GM10266 (cell line): ENCODE measurements around the gene PTPRF.

Source experiments
- DNase-seq: peaks from one replicate; pipeline ENCODE4 v3.0.0; 2012; ENCODE audit errors: extremely low spot score
- TF ChIP-seq, protein P1 (sequence below): IDR thresholded peaks from 2 replicates; pipeline ENCODE4 v1.5.1; 2012; ENCODE audit warnings: mild to moderate bottlenecking, low read depth; ENCODE audit not compliant: control insufficient read depth, insufficient read depth; ENCODE audit errors: missing control alignments

The PTPRF gene

DNA sequence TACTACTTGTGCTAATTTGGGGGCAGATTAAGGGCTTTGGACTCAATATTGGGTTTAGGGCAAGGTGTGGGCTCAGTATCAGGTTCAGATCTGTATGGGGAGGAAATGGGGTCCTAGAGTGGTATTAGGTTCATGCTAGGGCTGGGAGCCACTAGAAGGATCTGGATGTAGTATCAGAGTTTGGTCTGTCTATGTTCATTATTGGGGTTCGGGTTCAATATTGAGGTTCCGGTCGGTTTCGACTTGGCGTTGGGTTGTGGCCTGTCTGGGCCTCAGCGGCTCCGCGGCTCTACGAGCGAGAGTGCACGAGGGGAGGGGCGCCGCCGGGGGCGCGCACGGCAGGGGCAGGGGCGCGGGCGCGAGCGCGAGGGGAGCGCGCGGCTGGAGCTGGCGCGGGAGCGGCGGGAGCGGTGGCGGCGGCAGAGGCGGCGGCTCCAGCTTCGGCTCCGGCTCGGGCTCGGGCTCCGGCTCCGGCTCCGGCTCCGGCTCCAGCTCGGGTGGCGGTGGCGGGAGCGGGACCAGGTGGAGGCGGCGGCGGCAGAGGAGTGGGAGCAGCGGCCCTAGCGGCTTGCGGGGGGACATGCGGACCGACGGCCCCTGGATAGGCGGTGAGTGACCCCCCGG is at the start of gene PTPRF:
Gene PTPRF, plus strand, starts transcription at position 401 of the 624 bp plus-strand sequence. CDS start 14,193 bp downstream, outside the sequence.
- TF ChIP-seq, protein P1, sequence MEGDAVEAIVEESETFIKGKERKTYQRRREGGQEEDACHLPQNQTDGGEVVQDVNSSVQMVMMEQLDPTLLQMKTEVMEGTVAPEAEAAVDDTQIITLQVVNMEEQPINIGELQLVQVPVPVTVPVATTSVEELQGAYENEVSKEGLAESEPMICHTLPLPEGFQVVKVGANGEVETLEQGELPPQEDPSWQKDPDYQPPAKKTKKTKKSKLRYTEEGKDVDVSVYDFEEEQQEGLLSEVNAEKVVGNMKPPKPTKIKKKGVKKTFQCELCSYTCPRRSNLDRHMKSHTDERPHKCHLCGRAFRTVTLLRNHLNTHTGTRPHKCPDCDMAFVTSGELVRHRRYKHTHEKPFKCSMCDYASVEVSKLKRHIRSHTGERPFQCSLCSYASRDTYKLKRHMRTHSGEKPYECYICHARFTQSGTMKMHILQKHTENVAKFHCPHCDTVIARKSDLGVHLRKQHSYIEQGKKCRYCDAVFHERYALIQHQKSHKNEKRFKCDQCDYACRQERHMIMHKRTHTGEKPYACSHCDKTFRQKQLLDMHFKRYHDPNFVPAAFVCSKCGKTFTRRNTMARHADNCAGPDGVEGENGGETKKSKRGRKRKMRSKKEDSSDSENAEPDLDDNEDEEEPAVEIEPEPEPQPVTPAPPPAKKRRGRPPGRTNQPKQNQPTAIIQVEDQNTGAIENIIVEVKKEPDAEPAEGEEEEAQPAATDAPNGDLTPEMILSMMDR: no peak
- peak; percentile 74 for DNase-seq

GRCh38 chr1:43481491-43481890 is 49.2 kb upstream of the PTPRF start:
- no peak for DNase-seq
- TF ChIP-seq, protein P1: no peak

DNA sequence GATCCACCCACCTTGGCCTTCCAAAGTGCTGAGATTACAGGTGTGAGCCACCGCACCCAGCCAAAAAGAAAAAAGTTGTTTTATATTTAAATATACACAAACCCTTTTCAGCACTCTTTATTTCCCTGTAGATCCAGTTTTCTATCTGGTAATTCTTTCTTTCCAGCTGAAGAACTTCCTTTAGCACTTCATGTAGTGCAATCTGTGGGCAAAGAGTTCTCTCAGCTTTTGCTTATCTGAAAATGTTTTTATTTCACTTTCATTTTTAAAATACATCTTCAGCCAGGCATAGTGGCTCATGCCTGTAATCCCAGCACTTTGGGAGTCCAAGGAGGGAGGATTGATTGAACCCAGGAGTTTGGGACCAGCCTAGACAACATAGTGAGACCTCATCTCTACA is 48.5 kb upstream of the PTPRF start:
- DNase-seq: no peak
- TF ChIP-seq, protein P1: no peak

GRCh38 chr1:43484367-43484766 is 46.3 kb upstream of the PTPRF start:
- TF ChIP-seq, protein P1: no peak
- no peak for DNase-seq

- TF ChIP-seq, protein P1: no peak
- DNase-seq: no peak
Measured at GRCh38 chr1:43488165-43488564, 42.5 kb upstream of the PTPRF start.

GRCh38 chr1:43491061-43491460 is 39.6 kb upstream of the PTPRF start:
- no peak for DNase-seq
- TF ChIP-seq, protein P1: no peak

- no peak for DNase-seq
- TF ChIP-seq, protein P1: no peak
Measured at GRCh38 chr1:43492826-43493225, 37.9 kb upstream of the PTPRF start.
